GM13976 (cell line): ENCODE data around the gene ACSF3.

ENCODE experiments used
- DNase-seq: peaks from one replicate; pipeline ENCODE4 v3.0.0; 2012; ENCODE audit warnings: low spot score
- in situ Hi-C: fragments of 300-500 bp; cut with MboI; formaldehyde crosslinking; loops from one replicate; pipeline ENCODE4 v1.12.0; 2022; ENCODE audit warnings: low sequenced_read_pairs, mixed read lengths, inconsistent platforms; ENCODE audit not compliant: unreplicated experiment
- TF ChIP-seq, protein P1 (sequence below): IDR thresholded peaks from 2 replicates; pipeline ENCODE4 v1.5.1; 2012; ENCODE audit warnings: borderline replicate concordance, mild to moderate bottlenecking; ENCODE audit not compliant: insufficient read depth; ENCODE audit errors: extremely low read depth, missing control alignments, control extremely low read depth

ACSF3 gene

DNA sequence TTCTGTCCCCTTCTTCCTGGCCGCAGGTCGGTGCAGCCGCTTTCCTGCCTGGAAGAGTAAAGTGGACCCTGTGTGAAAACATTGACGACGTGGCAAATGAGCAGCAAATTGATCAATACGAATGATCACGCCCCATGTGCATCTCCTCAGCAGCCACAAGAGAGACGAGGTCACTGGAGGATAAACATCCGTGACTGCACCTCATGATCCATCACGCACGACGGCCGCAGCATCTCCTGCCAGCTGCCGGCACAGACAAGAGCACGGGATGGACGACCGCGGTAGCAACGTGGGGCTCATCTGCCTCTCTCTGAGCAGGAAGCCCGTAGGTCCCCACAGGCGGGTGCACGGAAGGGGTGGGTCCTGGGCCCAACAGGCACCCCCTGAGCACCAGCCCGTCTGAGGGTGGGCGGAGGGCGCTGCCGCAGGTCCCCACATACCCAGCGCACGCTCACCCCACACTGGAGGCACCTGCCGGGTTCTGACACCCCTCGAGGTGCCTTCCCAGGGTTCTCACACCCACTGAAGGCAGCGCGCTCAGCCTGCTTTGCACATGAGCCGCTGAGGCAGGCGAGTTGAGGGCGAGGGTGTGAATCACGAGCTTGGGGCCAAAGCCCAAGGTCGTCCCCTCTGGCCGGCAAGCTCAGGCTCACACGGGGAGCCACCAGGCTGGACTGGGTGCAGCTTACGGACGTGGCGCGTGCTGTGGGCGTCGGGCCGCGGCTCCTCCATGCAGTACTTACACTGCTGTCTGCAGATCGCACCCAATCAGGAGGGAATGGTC is 65.6 kb downstream of the ACSF3 start:
- DNase-seq: no peak
- TF ChIP-seq, protein P1, sequence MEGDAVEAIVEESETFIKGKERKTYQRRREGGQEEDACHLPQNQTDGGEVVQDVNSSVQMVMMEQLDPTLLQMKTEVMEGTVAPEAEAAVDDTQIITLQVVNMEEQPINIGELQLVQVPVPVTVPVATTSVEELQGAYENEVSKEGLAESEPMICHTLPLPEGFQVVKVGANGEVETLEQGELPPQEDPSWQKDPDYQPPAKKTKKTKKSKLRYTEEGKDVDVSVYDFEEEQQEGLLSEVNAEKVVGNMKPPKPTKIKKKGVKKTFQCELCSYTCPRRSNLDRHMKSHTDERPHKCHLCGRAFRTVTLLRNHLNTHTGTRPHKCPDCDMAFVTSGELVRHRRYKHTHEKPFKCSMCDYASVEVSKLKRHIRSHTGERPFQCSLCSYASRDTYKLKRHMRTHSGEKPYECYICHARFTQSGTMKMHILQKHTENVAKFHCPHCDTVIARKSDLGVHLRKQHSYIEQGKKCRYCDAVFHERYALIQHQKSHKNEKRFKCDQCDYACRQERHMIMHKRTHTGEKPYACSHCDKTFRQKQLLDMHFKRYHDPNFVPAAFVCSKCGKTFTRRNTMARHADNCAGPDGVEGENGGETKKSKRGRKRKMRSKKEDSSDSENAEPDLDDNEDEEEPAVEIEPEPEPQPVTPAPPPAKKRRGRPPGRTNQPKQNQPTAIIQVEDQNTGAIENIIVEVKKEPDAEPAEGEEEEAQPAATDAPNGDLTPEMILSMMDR: no peak
- in situ Hi-C loops: no loop called here

DNA sequence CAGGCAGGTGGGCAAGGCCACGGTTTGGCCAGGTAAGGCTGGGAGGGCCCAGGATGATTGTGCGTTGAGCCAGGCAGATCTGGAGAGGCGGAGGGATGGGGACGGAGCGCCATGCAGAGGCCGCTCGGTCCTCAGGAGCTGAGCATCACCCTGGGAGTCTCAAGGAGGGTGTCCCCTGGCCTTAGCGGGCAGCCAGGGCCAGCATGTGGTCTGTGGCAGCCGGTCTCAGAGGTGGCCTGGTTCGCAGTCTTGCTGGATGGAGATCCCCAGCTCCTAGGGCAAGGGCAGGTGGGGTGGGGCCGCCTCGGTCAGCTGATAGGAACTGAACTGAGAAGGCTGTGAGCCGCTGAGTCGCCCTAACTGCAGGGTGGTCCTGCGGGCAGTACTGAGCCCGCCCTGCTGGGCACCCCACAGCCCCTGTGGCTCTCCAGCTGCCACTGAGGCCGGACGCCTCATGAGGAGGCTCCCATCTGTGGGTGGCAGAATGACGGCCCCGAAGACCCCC is 66.2 kb downstream of the ACSF3 start:
- in situ Hi-C loops: loop anchor here (10.0 kb wide), 1 partner anchor 225 kb away; no protein-coding TSS in a partner anchor
- no peak for DNase-seq
- TF ChIP-seq, protein P1: no peak

DNA sequence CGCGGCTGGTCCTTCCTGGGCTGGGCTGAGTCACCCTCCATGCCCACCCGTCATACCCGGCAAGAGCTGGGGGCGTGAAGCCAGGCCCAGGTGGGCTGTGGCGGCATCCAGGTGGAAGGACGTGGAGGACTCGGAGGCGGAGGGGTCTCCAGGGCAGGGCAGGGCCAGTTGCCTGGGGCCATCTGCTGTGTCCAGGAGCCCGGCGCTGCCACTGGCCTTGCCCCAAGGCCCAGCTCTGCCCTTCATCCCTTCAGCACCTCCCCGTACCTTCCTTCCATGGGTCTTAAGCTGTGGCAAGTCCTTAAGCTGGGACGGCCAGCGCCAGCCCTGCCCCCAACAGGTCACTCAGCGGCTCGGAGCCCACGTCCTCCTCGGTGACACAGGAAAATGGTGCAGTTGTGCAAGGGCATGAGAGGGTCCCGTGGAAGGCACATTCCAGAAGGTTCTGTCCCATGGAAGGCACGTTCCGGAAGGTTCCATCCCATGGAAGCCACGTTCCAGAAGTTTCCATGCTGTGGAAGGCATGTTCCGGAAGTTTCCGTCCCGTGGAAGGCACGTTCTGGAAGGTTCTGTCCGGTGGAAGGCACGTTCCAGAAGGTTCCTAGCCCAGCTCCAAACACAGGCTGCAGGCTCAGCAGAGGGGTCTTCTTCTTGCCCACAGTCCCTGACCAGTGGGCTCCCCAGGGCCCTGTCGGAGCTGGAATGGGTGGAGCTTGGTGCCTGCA is 67.5 kb downstream of the ACSF3 start:
- TF ChIP-seq, protein P1: no peak
- no peak for DNase-seq

DNA sequence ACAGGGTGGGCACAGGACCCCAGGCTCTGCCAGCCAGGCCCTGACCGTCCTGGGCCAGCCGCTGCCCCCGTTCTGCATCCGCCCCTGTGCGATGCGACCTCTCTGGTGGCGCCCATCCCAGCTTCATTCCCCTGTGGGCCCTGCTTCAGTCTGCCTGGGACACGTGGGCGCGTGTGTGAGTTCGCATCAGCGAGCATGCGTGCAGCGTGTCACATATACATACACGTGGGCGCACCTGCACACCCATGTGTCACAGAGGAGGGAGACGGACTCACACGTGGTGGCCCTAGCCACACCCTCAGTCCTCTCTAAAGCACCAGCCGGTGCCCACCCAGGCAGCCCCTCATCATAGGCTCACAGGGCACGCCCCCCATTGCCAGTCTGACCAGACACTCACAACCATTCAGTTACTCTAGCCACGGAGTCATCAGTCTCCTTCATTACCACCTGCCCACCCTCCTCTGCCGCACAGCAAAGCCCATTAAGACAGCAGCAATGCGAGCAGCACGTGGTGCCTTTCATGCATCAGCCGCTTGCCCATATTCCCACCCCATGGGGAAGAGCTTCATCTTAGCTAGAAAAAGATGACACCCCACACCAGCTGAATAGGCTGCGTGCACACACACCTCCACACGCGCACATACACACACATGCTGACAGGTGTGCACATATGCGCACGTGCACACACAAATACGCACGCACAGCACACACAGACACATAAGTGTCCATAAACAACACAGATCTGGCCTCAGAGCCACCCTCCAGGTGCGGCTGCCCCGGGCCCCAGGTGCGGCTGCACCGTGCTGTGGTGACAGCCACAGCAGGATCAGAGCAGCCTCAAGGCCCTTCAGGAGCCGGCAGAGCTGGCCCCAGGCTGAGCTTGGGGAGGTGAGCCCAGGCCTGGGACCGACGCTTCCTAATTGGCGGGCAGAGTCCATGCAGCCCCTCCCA is 68.4 kb downstream of the ACSF3 start:
- TF ChIP-seq, protein P1: no peak
- in situ Hi-C loops: loop anchor here (10.0 kb wide), 1 partner anchor 227 kb away; no protein-coding TSS in a partner anchor
- DNase-seq: no peak

More for the DNA sequence above, 67.5 kb downstream of the ACSF3 start:
- in situ Hi-C loops: loop anchor here (10.0 kb wide), 1 partner anchor 226 kb away; no protein-coding TSS in a partner anchor

DNA sequence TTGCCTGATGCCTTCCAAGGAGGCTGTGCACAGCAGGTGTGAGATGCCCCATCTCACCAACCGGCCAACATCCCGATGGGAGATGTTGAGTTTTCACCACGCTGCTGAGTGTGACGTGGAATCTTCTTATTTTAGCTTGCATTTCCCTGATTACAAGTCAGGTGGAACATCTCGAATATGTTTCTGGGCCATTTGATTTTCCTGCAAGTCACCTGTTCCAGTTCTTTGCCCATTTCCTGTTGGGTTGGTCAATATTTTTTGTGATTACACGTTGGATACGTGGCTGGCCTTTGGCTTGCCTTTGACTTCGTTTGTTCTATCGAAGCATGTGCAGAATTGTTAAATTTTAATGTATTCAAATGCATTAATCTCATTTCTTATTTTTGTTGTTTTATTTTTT is 69.6 kb downstream of the ACSF3 start:
- no peak for DNase-seq
- TF ChIP-seq, protein P1: no peak
- in situ Hi-C loops: loop anchor here (10.0 kb wide), 1 partner anchor 228 kb away; no protein-coding TSS in a partner anchor
